ENCODE data around the gene RAP1GDS1. TPM values are rescaled to one million over a fixed set of nuclear protein-coding genes. Genes with fewer than 3 reads are reported as not detected.

RAP1GDS1 gene
- polyA plus RNA-seq, 1 of the 3 experiments (the other 2 are of a cell fraction) = 25.6 TPM

GRCh38 chr4:98352396-98352795, 91.2 kb downstream of the RAP1GDS1 start:
- Histone ChIP-seq H3K4me2 (no peak overlapping the region), H3K4me1 (ENCODE audit: control insufficient read depth in 1 of 2, insufficient read depth in 2 of 2, low read depth in 1 of 2, low read length in 1 of 2) (no peaks in the 10 kb centered on the region), H3F3A (replicated peaks; ENCODE audit: insufficient read depth) (no peaks in the 10 kb centered on the region), H3K9me2 (no peaks in the 10 kb centered on the region; the same call in 1 of the 2 replicates), H3K27ac (ENCODE audit: low read depth in 2 of 2, low read length in 1 of 2) (no peak overlapping the region), H3K27me3 (ENCODE audit: insufficient read depth) (no peaks in the 10 kb centered on the region), H3K4me3 (ENCODE audit: low read depth in 2 of 2, low read length in 1 of 2) (no peak overlapping the region), H3K9me3 (no peaks in the 10 kb centered on the region), H3K79me2 (ENCODE audit: insufficient read depth) (peaks cover 41% of the 10 kb centered on the region), H2AFZ (ENCODE audit: low read depth) (no peak overlapping the region), H4K20me1 (ENCODE audit: insufficient read depth) (no peaks in the 10 kb centered on the region), H3K36me3 (replicated peaks in 1 of 2; ENCODE audit: control insufficient read depth in 1 of 2, insufficient read depth in 2 of 2, low read length in 1 of 2) (peaks cover 17 to 24% of the 10 kb centered on the region in 2 experiments), H3K9ac (no peak overlapping the region)
- no peak for DNase-seq
- CTCF ChIA-PET = no interaction called here
- WGBS (ENCODE audit: low lambda C conversion rate) = 82% methylated on average over 7 of the region's 7 CpGs
- no peak for TF ChIP-seq TEAD4 (IDR thresholded peaks at IDR 0.05; ENCODE audit: borderline replicate concordance, insufficient read depth)
- no peak for TF ChIP-seq NFIC (IDR thresholded peaks at IDR 0.05; ENCODE audit: borderline replicate concordance)
- no peak for TF ChIP-seq ELF1 (IDR thresholded peaks at IDR 0.05)
- TF ChIP-seq TAF1 (IDR thresholded peaks at IDR 0.05; ENCODE audit: borderline replicate concordance, low read depth, low read length) = no peak
- no peak for TF ChIP-seq EZH2phosphoT487 (IDR thresholded peaks at IDR 0.05; ENCODE audit: borderline replicate concordance, low read depth)
- TF ChIP-seq CTCF (IDR thresholded peaks at IDR 0.05) = no peak
- TF ChIP-seq, protein P1, sequence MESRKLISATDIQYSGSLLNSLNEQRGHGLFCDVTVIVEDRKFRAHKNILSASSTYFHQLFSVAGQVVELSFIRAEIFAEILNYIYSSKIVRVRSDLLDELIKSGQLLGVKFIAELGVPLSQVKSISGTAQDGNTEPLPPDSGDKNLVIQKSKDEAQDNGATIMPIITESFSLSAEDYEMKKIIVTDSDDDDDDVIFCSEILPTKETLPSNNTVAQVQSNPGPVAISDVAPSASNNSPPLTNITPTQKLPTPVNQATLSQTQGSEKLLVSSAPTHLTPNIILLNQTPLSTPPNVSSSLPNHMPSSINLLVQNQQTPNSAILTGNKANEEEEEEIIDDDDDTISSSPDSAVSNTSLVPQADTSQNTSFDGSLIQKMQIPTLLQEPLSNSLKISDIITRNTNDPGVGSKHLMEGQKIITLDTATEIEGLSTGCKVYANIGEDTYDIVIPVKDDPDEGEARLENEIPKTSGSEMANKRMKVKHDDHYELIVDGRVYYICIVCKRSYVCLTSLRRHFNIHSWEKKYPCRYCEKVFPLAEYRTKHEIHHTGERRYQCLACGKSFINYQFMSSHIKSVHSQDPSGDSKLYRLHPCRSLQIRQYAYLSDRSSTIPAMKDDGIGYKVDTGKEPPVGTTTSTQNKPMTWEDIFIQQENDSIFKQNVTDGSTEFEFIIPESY (IDR thresholded peaks at IDR 0.05; ENCODE audit: borderline replicate concordance, low read depth) = no peak
- POLR2A ChIA-PET = no interaction called here

DNA sequence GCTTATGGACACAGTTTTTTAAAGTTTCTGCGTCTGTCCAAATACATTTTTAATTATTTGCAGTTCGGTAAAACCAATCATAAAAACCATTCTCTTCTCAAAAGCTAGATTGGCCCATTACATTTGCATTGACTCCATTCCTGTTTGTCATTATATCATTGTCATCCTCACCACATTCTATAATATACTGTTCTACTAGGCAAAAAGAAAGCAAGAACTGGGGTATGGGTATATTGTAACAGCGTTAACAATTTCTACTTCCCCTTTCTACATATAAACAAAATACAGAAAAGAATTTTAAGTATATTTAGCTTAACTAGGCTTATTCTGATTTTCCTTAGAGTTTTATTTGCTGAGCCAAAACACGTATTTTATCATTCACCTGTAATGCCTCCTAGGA, 91.8 kb downstream of the RAP1GDS1 start:
- WGBS (ENCODE audit: low lambda C conversion rate) = 96% methylated on average over 4 of the region's 4 CpGs
- Histone ChIP-seq H3K79me2 (ENCODE audit: insufficient read depth) (peaks cover 39% of the 10 kb centered on the region; the same call in 1 of the 2 replicates), H3K9ac (no peak overlapping the region), H3K9me3 (no peaks in the 10 kb centered on the region), H3K9me2 (no peaks in the 10 kb centered on the region; the same call in 1 of the 2 replicates), H3K4me3 (ENCODE audit: low read depth in 2 of 2, low read length in 1 of 2) (no peak overlapping the region), H3K27me3 (ENCODE audit: insufficient read depth) (no peaks in the 10 kb centered on the region), H3K4me2 (no peak overlapping the region), H3K4me1 (ENCODE audit: control insufficient read depth in 1 of 2, insufficient read depth in 2 of 2, low read depth in 1 of 2, low read length in 1 of 2) (no peaks in the 10 kb centered on the region), H3K27ac (ENCODE audit: low read depth in 2 of 2, low read length in 1 of 2) (no peak overlapping the region), H3F3A (replicated peaks; ENCODE audit: insufficient read depth) (no peaks in the 10 kb centered on the region), H4K20me1 (ENCODE audit: insufficient read depth) (no peaks in the 10 kb centered on the region), H2AFZ (ENCODE audit: low read depth) (no peak overlapping the region), H3K36me3 (replicated peaks in 1 of 2; ENCODE audit: control insufficient read depth in 1 of 2, insufficient read depth in 2 of 2, low read length in 1 of 2) (peaks cover 17 to 24% of the 10 kb centered on the region in 2 experiments)
- TF ChIP-seq GABPA (IDR thresholded peaks at IDR 0.05; ENCODE audit: low read depth) (no peak), EP300 (IDR thresholded peaks at IDR 0.05; ENCODE audit: borderline replicate concordance in 1 of 2, low read depth in 1 of 2, low read length in 1 of 2) (no peak), MEF2A (IDR thresholded peaks at IDR 0.05; ENCODE audit: borderline replicate concordance, low read depth) (no peak), GATA2 (CRISPR knock-in tag; IDR thresholded peaks at IDR 0.05) (no peak), POLR2AphosphoS5 (IDR thresholded peaks at IDR 0.05; ENCODE audit: low read depth, low read length) (no peak), RXRA (IDR thresholded peaks at IDR 0.05; ENCODE audit: borderline replicate concordance, low read depth) (no peak), RAD21 (IDR thresholded peaks at IDR 0.05; ENCODE audit: low read length) (no peak), IRF3 (IDR thresholded peaks at IDR 0.05; ENCODE audit: low read depth, low read length) (no peak), USF2 (IDR thresholded peaks at IDR 0.05; ENCODE audit: borderline replicate concordance, low read depth, low read length) (no peak)
- DNase-seq = no peak
- POLR2A ChIA-PET = no interaction called here
- CTCF ChIA-PET = no interaction called here
